GM06990 (cell line): ENCODE results near the gene EXOC3L4.

Experiments
- DNase-seq: peaks from one replicate; pipeline ENCODE4 v3.0.0-alpha.2; 2011; ENCODE audit not compliant: insufficient read length; ENCODE audit errors: extremely low read depth
- H3K27me3 ChIP-seq: replicated peaks from 2 replicates; pipeline ENCODE4 v1.6.0; 2011; ENCODE audit warnings: low read length; ENCODE audit not compliant: control insufficient read depth, insufficient read depth
- H3K36me3 ChIP-seq: 2 replicates; pipeline ENCODE4 v1.5.1; 2011; ENCODE audit warnings: low read length; ENCODE audit not compliant: control insufficient read depth, insufficient read depth
- H3K4me3 ChIP-seq: replicated peaks from 2 replicates; pipeline ENCODE4 v1.5.1; 2011; ENCODE audit warnings: low read depth, mild to moderate bottlenecking, control low read depth, low read length
- CTCF ChIP-seq: IDR thresholded peaks from 2 replicates; pipeline ENCODE4 v1.5.1; 2011; ENCODE audit warnings: low read length, control low read depth, mild to moderate bottlenecking, inconsistent platforms; ENCODE audit not compliant: insufficient read depth, poor library complexity, severe bottlenecking

The EXOC3L4 gene

GRCh38 chr14:103097994-103098957, 3.8 kb downstream of the EXOC3L4 start:
- no peak overlapping the region for H3K4me3 ChIP-seq
- DNase-seq, result no peak
- H3K27me3 ChIP-seq, result no peaks in the 10 kb centered on the region; the same call in 1 of the 2 replicates
- TF ChIP-seq CTCF, result no peak
- no peaks in the 10 kb centered on the region for H3K36me3 ChIP-seq

- H3K36me3 ChIP-seq, result no peaks in the 10 kb centered on the region
- no peak for TF ChIP-seq CTCF
- no peak for DNase-seq
- no peaks in the 10 kb centered on the region; the same call in 1 of the 2 replicates for H3K27me3 ChIP-seq
- no peak overlapping the region for H3K4me3 ChIP-seq
Measured at GRCh38 chr14:103099081-103099732, 4.7 kb downstream of the EXOC3L4 start.

GRCh38 chr14:103099733-103100280, 5.3 kb downstream of the EXOC3L4 start:
- Histone ChIP-seq H3K27me3 (no peaks in the 10 kb centered on the region; the same call in 1 of the 2 replicates), H3K36me3 (no peaks in the 10 kb centered on the region), H3K4me3 (no peak overlapping the region)
- no peak for TF ChIP-seq CTCF
- no peak for DNase-seq

- peak; percentile 65 for DNase-seq
- Histone ChIP-seq H3K4me3 (no peak overlapping the region), H3K36me3 (no peaks in the 10 kb centered on the region), H3K27me3 (no peaks in the 10 kb centered on the region; the same call in 1 of the 2 replicates)
- TF ChIP-seq CTCF, result no peak
Measured at GRCh38 chr14:103100281-103101121, 6.0 kb downstream of the EXOC3L4 start.

GRCh38 chr14:103101257-103101962, 6.9 kb downstream of the EXOC3L4 start:
- H3K4me3 ChIP-seq, result no peak overlapping the region
- TF ChIP-seq CTCF, result no peak
- H3K36me3 ChIP-seq, result no peaks in the 10 kb centered on the region
- H3K27me3 ChIP-seq, result no peaks in the 10 kb centered on the region; the same call in 1 of the 2 replicates
- no peak for DNase-seq
